Stimulated activated CD4-positive, alpha-beta T cell treated with anti-CD3 and anti-CD28 coated beads, Interleukin-2, amount 100 ng/mL, for 4 hours (primary cell): Measurements from ENCODE around the gene PDE1A.

Experiments used
- DNase-seq: peaks from one replicate; pipeline ENCODE4 v3.0.0-alpha.2; 2020; ENCODE audit warnings: low read depth

The PDE1A gene

DNA sequence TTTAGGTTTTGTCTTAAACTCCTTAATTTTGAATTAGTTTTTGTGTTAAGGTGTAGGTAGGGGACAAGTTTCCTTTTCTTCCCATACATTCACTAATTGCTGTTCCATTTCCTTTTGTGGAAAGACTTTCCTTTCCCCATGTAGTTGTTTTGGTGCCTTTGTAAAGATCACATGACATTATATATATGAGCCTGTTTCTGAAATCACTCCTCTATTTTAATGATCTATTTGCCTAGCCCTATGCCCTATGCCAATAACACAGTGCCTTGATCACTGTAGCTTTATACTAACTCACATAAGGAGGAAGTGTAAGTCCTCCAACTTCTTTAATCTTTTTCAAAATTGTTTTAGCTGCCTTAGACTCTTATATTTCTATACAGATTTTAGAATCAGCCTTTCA lies 229.3 kb downstream of the PDE1A start:
- DNase-seq: no peak

- DNase-seq: no peak
These were observed 233.5 kb downstream of the PDE1A start for GRCh38 chr2:182193291-182193690.

- DNase-seq: no peak
These were observed 235.8 kb downstream of the PDE1A start for GRCh38 chr2:182191061-182191460.

- DNase-seq: no peak
These were observed 239.7 kb downstream of the PDE1A start for GRCh38 chr2:182187130-182187529.

DNA sequence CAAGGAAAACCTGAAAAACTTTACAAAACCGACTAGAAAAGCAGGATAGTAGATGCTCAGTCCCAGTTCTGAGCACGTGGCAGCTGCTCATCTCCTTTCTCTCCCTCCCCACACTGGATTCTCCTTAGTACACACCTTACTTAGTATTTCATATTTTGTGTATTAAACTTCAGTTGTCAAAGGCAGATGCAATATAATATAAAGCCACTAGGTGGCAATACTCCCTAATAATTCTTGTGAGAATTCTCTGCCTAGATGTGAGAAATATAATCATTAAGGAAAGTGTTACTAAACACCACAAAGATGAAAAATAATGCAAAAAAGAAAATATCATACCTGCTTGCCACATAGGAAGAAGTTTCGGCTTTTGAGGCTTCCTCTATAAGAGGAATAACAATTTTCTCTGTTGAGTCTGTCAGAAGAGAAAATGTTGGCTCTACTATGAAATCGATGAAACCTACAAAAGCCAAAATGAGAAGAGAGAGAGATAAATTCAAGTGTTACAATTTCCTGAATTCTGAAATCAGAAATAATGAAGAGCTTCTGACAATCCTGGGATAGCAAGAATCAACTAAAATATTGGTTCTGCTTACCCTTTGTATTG lies 240.6 kb downstream of the PDE1A start:
- no peak for DNase-seq

DNA sequence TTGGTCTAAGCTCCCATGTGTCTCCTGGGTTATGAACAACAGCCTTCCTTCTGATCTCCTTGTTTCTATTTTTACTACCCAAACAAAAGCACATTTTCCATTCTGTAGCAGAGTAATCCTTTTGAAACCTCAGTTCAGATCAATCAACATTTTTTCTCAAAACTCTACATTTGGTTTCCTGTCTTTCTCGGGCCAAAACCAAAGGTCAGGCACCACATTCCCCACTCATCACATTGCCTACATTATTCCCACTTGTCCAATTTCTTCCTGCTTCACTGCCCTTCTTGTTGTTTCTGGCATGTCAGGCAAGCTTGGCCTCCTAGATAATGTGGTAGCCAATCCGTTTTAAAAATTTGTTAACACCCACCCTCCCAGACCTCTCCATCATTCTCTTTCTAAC lies 244.4 kb downstream of the PDE1A start:
- no peak for DNase-seq

GRCh38 chr2:182181381-182181780 lies 245.5 kb downstream of the PDE1A start:
- no peak for DNase-seq

DNA sequence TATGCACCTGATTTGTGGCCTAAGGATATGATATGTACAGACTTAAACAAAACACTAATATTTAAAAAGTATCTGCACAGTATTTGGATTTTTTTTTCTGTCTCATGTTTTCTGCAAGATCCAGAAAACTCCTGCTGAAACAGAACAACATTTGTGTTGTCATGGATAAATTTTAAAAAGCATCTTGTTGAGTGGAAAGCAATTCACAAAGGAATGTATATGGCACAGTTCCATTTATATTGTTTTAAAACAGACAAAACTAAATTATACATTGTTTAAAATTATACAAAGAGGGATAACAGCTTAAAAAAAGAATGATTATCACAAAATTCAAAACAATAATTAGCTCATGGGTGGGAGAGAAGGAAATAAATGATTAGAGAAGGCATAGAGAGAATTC lies 247.7 kb downstream of the PDE1A start:
- DNase-seq: no peak

DNA sequence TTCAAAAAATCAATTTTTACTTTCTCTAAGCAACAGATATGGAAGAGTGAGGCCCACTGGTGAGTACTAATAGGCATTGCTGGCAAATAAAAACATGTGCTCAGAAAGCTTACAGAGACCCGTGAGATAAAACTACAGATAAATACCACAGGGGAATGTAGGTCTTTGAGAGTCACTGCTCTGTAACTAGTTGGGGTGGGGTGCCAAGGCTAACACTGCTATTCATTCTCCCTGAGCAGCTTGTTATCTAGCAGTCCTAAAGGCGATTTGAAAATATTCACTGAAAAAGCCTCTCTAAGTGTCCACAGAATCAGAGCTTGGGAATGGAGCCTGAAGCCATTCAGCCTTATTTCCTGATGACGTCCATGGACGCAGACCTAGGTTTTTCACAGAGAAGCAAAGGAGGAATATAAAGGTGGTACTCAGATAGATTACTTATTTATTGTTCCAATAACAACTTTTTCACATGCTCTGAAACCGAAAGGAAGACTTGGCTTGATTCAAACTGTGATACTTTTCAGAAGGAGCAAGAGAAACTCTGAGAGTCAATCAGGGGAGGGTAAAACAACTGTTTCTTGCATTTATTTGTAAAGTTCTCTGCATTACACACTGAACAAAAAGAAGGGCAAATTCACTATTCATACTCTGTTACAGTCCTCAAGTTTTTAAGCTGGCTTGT lies 252.8 kb downstream of the PDE1A start:
- DNase-seq: no peak

DNA sequence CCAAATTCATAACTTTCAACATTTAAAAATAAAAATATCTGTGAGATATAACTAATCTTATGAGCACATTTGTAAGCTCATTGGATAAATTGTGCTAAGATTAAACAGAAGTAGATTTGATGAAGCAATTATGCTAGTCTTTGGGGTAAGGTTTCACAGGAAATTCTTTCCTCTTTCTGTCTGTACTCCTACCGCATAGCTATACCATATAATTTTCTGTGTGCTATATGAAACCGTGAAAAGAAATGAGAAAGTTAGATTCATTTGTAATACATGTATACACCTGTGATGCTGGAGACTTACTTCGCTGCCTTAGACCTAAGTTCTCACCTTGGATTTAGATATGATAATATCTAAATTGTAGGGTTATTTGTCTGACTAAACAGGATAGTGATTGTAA lies 256.5 kb downstream of the PDE1A start:
- no peak for DNase-seq

DNA sequence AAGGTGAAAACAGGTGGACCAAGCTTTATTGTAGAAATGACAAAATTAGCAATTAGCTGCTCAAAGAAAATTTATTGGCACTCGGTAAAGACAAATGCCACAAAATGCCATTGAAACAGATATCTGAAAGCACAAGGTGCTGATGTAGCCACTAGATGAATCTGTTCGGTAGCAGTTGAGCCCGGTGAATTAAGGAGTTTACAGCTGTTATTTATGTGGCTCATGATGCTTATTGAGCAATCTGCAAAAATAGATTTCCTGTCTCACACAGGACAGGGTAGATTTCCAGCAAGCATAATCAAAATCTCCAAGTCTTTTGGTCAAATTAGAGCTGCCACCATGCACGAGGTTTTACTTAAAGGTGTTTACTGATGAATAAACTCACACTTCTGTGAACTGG lies 259.0 kb downstream of the PDE1A start:
- DNase-seq: no peak

GRCh38 chr2:182166841-182167240 lies 260.0 kb downstream of the PDE1A start:
- DNase-seq: no peak

GRCh38 chr2:182166406-182166805 lies 260.4 kb downstream of the PDE1A start:
- no peak for DNase-seq

DNA sequence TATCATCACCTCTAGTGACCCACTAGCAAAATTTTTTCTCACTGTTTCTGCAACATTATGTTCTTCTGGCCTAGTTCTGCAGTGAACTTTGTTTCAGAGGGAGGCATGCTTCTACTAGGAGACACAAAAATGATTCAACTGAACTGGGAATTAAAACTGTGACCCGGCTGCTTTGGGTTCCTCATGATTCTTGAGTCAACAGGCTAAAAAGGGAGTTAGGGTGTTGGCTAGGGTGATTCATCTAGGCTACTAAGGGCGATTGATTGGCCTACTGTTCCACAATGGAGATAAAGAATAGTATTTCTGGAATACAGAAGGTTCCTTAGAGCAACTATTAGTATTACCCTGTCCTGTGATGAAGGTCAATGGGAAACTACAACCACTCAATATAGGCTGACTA lies 261.6 kb downstream of the PDE1A start:
- no peak for DNase-seq

DNA sequence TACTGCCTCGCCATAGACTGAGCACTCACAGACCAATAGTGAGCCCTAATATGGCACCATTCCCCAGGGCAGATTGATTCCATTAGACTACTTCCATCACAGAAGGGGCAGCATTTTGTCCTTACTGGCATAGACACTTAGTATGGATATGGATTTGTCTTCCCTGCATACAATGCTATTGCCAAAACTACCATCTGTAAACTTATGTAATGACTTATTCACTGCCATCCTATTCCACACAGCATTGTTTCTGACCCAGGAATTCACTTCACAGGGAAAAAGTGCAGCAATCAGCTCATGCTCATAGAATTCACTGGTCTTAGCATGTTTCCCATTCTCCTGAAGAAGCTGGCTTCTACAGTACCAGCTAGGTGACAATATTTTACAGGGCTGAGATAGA lies 262.1 kb downstream of the PDE1A start:
- DNase-seq: no peak

- DNase-seq: no peak
These were observed 263.0 kb downstream of the PDE1A start for GRCh38 chr2:182163878-182164277.

DNA sequence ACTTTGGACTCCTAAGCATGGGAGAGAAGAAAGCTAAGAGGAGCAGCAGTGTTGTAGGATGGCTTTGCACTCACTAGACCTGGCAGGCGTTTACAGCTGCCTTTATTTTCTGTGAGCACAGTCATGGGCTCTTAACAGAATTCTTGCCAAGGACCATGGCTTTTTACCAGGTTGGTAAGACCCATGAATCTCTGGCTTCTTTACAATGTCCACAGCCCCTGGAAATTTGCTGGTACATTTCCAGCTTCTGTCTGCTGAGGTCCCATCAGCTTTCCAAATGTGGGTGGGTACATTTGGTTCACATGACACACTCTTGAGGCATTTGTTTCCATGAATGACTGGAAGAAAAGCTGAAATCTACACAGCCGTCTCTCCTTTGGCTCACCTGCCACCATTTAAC lies 278.5 kb downstream of the PDE1A start:
- DNase-seq: no peak

DNA sequence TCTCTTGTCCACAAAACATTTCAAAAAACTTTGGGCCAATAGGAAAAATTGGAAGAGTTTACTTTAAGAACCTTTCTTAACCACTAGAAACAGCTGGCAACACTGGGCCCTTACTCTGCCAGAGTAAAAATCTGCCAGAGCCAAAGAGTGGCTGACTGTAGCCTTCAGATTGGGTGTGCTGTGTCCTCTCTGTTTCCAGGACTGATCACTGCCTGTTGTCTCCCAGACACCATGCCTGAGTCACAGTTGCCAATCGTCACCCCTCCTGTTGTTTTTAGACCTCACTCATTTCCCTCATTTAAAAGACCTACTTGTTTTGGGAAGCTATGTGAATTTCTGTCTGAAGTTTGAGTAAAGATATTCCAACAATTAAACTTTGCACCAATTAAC lies 282.1 kb downstream of the PDE1A start:
- DNase-seq: no peak

DNA sequence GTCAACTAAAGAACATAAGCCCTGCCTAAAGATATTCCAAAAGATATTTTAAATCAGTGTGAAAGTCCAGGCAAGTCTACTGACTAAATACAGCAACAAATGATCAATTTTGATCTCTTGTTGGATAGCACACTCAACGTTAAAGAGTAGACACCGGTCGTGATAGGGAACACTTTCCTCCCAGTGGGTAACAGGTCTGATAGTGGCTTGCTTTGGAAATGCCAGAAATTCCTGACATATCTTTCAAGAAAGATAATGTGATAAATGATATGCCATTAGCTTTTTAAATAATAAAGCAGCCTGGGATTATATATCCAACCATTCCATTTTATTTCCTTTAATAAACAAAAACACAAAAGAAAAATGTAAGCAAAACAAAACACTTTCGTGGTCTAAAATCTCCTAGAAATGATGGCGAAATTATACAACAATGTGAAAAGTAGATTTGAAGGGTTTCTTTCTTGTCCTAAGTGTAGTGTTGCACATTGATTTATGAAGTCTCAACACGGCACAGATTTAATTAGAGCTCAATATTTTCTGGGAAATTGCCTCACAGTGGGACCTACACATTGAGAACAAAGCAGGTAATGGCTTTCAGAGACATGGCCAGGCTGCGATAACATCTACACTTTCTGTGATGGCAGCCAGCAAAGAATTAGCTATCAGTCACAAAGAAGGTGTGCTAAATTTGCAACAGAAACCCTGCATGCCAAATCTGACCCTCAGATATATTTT lies 282.6 kb downstream of the PDE1A start:
- DNase-seq: no peak

DNA sequence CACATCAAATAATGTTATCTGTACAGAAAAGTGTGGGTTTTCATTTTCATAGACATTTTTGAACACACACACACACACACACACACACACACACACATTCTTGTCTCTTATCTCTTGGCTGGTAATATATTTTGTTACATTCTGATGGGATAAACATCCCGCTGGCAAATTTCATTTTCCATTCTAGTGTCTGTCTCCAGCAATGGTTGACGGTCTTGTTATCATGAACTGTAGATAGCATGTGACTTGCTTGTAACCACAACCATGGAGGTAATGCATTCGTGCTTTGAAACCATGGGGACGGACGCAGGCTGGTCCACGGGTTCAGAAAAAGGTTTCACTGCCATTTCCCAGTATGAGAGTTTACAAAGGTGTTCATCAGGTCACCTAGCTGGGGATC lies 284.8 kb downstream of the PDE1A start:
- no peak for DNase-seq

- DNase-seq: no peak
These were observed 292.6 kb downstream of the PDE1A start for GRCh38 chr2:182134201-182134600.

DNA sequence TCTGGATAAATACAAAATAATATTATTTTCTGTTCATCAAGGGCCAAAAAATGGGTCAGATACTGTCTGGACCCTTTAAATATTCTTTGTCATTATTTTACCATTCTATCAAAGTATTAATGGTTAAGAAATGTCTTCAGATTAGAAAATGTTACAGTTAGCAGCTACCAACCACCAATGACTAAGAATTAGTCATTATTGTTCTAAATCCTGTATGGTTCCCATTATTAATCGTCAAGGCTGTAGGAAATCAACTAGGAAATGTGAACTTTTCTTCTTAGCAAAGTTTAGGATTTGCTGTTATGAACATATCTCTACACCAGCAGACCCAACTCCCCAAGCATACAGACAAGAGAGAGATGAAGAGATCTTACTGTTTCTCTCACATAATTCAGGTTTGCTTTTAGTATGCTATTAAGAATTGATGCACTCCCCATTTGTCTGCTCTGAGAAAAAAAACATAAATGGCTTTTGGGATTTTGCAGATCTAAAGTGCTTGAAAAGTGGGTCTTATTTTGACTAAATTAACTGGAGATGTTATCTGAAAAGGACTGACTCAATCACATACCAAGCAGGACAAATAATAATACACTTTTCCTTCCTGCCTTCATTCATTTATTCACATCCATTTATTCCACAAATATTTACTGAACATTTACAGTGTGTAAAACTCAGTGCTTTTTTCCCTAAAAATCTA lies 293.5 kb downstream of the PDE1A start:
- no peak for DNase-seq

- no peak for DNase-seq
These were observed 294.2 kb downstream of the PDE1A start for GRCh38 chr2:182132605-182133004.
